Bronchial epithelial cell (primary cell): ENCODE measurements around the gene ADAMTS17. TPM values are rescaled to one million over a fixed set of nuclear protein-coding genes. Genes with fewer than 3 reads are reported as not detected.
A peak's percentile ranks its signal among the peaks of the same experiment; 100 is the strongest.

ENCODE experiments used
- DNase-seq: peaks from one replicate; pipeline ENCODE4 v3.0.0-alpha.2; 2010; ENCODE audit warnings: low read depth
- FAIRE-seq: peaks from 2 replicates; lab custom pipeline; 2011; peaks lifted over from hg19 to GRCh38; lab: Jason Lieb, UNC
- H3K27me3 ChIP-seq: 2 replicates; pipeline ENCODE4 v1.5.1; 2011; ENCODE audit warnings: low read length; ENCODE audit not compliant: control insufficient read depth, insufficient read depth
- H3K36me3 ChIP-seq: 2 replicates; pipeline ENCODE4 v1.5.1; 2011; ENCODE audit warnings: low read length; ENCODE audit not compliant: control insufficient read depth, insufficient read depth
- H3K4me3 ChIP-seq: 2 replicates; pipeline ENCODE4 v1.5.1; 2011; ENCODE audit warnings: mild to moderate bottlenecking, low read depth, low read length, control low read depth
- CTCF ChIP-seq: IDR thresholded peaks from 2 replicates; pipeline ENCODE4 v1.5.1; 2011; ENCODE audit warnings: mild to moderate bottlenecking, moderate library complexity, low read length, control low read depth, inconsistent platforms; ENCODE audit not compliant: insufficient read depth, severe bottlenecking
- total RNA-seq: library from RNA; depleted of rRNA; stranded (reverse); fragments of >200 nt; gene quantifications from 2 replicates; pipeline ENCODE4 v1.2.1, GENCODE V29; 2014

The ADAMTS17 gene
- total RNA-seq, 1 donor from 2014 or later: 1.1 TPM

GRCh38 chr15:100338971-100339444, 2.8 kb downstream of the ADAMTS17 start:
- Histone ChIP-seq H3K4me3 (no peak overlapping the region), H3K36me3 (no peaks in the 10 kb centered on the region), H3K27me3 (peaks cover 4% of the 10 kb centered on the region)
- peak; percentile 64 for FAIRE-seq
- TF ChIP-seq CTCF: peak; percentile 85
- peak; percentile 71 for DNase-seq

GRCh38 chr15:100338247-100338646, 3.5 kb downstream of the ADAMTS17 start:
- H3K4me3 ChIP-seq: no peak overlapping the region
- H3K36me3 ChIP-seq: no peaks in the 10 kb centered on the region
- peaks cover 4% of the 10 kb centered on the region for H3K27me3 ChIP-seq
- FAIRE-seq (no peak), DNase-seq (no peak)
- no peak for TF ChIP-seq CTCF

- Histone ChIP-seq H3K36me3 (no peaks in the 10 kb centered on the region), H3K4me3 (no peak overlapping the region), H3K27me3 (peaks cover 4% of the 10 kb centered on the region)
- TF ChIP-seq CTCF: no peak
- no peak for FAIRE-seq
- DNase-seq: no peak
These were observed 4.4 kb downstream of the ADAMTS17 start for GRCh38 chr15:100337096-100338044.

- FAIRE-seq (no peak), DNase-seq (no peak)
- no peak for TF ChIP-seq CTCF
These were observed 5.7 kb downstream of the ADAMTS17 start for GRCh38 chr15:100336061-100336460.

GRCh38 chr15:100335335-100335999, 6.3 kb downstream of the ADAMTS17 start:
- Histone ChIP-seq H3K36me3 (no peaks in the 10 kb centered on the region), H3K4me3 (no peak overlapping the region), H3K27me3 (peaks cover 3% of the 10 kb centered on the region)
- FAIRE-seq: no peak
- DNase-seq: no peak
- TF ChIP-seq CTCF: no peak

More at GRCh38 chr15:100336061-100336460, 5.7 kb downstream of the ADAMTS17 start:
- H3K4me3 ChIP-seq: no peak overlapping the region
- peaks cover 4% of the 10 kb centered on the region for H3K27me3 ChIP-seq
- no peaks in the 10 kb centered on the region for H3K36me3 ChIP-seq
